Measurements from ENCODE around the gene TBC1D19.

The TBC1D19 gene

DNA sequence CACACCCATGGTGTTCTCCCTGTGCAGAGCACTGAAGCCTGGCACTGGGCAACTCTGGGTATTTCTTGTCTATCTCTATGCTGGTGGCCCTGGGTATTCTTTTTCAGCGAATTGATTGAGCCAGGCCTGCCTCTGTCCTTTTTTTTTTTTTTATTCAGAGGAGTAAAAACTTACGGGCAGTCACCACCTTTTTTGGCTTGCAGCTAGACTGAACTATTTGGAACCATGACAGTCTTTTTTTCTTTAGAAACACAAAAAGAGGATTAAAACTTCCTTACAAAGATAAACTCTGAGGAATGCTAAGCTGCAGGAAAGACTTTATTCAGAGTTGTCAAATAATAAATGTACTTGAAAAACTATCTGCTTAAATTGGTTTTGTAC is 157.6 kb downstream of the TBC1D19 start:
- no peak for DNase-seq

DNA sequence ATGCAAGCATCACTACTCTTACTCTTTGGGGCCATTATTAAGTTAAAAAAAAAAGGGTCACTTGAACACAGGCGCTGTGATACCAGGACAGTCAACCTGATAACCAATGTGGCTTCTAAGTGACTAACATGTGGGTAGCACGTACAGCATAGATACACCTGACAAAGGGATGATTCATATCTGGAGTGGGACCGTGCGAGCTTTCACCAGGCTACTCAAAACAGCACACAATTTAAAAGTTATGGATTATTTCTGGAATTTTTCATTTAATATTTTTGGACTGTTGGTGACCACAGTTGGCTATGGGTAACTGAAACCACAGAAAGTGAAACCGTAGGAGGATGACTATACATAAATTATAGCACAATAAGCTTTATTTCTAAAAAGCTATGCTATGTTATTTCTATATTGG is 162.9 kb downstream of the TBC1D19 start:
- peak; percentile 55 for DNase-seq

DNA sequence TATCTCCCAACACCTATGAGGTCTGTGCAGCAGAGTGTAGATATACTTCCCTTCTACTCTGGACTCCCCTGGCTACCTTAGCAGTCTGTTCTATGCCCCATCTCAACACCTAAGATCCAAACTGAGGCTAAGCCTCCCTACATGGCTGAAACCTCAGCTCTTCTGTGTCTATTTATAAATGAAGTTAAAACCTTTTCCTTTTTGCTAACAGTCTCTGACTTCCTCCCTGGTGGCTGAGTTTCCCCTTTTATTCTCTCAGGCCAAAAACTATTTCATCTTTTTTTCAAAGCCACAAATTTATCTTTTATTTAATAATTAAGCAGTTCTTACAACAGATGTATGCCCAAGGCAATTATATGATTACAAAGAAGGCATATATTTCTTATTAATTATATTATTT is 164.9 kb downstream of the TBC1D19 start:
- no peak for DNase-seq

DNA sequence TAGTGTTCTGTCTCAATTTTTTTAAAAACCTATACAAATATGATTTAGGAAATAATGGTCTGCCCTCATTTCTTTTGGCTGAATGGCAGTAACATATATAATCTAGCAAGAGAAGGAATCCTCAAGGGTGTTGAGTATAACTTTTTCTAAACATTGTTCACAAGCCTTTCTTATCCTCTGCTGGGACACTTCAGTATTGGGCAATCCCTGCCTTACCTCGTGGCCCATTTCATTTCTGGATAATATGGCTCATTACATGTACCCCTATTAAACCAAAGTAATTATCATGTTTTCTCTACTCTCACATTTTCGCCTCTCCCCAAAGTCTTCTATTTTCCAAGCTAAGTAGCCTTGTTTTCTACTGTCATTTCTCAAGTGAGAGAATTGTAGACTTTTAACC is 166.0 kb downstream of the TBC1D19 start:
- DNase-seq = no peak

DNA sequence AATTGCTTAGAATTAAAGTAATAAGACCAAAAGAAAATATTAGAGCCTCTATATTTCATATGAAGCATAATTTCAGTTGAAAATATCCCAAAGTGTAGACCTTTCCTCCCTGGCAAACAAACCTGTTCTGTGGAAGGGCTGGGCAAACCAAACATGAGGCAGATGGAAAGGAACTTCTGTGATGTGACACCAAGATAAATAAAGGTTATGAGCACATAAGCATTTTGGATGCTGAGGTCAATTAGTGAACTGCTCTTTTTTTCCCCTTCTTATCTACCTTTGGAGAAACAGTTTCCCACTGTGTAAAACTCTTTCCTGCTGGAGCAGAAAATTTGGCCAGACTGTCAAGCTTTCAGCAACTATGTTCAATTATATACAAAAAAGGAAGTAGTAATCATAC is 167.1 kb downstream of the TBC1D19 start:
- no peak for DNase-seq

DNA sequence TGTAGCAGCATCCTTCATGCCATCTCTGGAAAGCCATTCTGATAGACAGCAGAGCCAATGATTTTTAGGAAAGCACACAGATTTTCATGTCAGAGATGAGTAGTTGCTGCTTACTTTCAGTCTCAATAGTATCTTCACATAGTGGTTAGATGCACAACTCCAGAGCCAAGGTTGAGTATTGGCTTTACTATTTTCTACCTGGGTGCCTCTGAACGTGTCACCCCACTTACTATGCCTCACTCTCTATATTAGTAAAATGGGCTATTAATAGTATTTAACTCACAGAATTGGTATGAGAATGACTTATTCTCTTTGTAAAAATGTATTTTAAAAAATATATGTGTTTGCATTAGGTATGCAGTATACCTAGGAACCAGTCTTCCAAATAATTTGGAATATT is 168.0 kb downstream of the TBC1D19 start:
- no peak for DNase-seq

DNA sequence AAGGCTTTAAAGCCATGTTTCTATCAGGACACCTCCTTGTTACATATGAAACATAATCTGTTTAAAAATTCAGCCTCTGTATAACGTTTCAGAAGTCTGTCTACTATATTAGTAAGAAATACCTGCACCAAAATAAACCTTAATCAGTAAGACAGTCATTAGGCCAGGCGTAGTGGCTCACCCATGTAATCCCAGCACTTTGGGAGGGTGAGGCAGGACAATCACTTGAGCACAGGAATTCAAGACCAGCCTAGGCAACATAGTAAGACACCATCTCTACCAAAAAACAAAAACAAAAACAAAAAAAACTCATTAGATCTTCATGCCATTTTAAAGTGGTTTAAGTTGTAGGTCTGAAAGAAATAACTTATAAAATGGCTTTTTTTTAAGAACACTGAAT is 169.3 kb downstream of the TBC1D19 start:
- DNase-seq = no peak

DNA sequence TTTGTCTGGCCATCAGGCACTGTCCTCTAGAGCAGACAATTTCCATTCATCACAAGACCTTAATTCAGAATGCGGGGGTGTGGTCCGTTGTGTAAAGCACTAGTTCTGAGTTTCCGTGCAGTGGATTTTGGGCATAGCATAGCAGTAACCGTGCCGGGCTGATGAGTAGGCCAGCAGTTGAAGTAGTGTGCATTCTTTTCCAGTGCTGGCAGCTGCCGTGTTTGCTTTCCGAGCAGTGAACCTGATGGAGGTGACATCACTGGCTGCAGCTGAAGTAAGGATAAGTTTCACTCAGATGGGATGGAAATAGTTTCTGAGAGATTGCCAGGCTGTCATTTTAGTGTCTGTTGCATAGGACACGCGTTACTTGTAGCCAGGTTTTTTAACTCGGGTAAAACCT is 169.7 kb downstream of the TBC1D19 start:
- no peak for DNase-seq

DNA sequence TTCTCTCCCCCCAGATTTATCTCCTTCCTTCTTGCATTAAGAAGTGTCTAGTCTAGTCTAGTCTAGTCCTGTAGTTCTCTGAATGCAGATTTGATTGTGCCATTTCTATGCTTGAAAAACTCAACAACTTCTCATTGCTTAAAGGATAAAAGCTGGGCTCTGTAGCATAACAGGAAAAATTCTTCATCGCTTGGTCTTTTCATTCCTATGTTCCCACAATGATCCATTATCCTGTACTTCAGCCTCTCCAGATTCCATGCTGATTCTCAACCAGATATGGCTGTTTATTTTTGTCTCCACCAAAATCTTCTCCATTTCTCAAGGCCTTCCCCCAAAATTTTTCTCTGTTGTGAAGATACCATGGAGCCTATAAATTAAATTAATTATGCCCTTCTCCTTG is 173.9 kb downstream of the TBC1D19 start:
- DNase-seq = no peak

DNA sequence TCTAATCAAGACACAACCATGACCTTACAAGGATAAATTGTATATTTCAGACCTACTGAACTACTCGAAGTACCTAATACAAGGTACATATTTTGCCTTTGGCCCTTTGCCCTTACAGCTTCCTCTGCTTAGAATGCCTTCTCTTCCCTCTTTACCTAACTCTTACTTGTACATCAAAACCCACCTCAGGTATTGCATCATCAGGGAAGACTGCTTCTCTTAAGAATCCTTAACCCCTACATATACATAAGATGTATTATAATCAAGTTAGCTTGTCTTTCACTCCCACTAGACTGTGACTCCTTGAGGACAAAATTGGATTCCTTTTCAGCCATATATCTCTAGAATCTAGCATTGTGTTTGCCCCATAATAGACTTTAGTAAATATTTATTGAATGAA is 175.0 kb downstream of the TBC1D19 start:
- no peak for DNase-seq

DNA sequence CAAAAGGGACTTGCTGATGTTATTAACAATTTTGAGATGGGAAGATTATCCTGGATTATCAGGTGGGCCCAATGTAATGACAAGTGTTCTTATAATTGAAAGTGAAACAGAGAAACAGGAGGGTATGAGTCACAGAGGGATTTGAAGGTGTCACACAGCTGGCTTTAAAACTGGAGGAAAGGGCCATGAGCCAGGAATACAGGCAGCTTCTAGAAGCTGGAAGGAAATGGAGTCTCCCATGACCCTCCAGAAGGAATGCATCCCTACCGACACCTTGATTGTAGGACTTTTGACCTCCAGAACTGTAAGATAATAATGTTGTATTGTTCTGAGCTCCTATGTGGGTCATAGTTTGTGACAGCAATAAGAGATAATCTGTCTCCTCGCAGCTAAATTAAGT is 178.8 kb downstream of the TBC1D19 start:
- peak; percentile 25 for DNase-seq

DNA sequence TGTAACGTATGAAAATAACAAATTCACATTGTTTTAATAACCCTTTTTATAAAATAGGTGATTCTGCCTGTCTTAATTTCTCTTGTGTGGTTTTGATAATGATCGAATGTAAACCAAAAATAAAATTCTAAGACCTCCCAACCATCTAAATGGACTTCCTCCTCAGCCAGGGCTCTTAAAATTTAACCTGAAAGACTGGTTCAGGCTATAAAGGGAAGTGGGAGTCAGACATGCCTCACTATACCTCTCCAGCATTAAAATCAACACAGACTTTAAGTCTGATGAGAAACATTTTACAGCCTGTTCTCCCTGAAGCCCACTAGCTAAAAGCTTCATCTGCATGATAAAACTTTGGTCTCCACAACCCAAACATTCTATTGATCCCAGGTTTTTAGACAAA is 179.2 kb downstream of the TBC1D19 start:
- DNase-seq = no peak

DNA sequence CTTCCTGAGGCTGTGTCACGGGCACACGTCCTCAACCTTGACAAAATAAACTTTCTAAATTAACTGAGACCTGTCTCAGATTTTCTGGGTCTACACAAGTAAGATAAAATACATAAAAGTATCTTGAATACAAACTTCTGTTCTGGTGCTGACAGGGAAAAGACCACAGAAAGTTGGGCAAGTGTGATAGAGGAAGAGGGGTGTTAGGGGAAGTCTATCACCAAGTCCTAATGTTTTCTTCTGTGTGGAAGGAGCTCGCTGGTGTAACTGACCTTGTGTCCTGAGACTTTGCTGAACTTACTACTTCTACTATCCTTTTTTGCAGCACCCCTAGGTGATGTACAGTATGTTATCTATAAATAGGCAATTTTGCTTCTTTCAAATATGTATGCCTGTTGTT is 179.8 kb downstream of the TBC1D19 start:
- DNase-seq = peak; percentile 45

DNA sequence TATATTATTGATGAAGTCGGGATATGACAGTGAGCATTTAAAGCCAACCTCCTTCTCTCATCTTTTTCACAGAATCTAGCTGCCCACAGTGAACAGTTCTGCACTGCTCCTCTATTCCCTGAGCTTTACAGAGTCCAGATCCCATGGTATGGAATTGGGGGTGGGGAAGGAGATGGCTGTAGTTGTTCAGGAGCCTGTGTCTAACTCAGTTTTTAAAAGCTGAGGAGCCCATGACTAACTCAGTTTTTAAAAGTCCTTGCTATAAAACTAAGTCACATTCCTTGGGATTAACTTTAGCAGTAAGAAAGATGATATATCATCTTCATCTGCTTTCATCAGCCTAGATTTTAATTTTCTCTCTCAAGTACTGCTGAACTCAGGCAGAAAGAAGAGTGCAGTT is 180.3 kb downstream of the TBC1D19 start:
- DNase-seq = no peak

DNA sequence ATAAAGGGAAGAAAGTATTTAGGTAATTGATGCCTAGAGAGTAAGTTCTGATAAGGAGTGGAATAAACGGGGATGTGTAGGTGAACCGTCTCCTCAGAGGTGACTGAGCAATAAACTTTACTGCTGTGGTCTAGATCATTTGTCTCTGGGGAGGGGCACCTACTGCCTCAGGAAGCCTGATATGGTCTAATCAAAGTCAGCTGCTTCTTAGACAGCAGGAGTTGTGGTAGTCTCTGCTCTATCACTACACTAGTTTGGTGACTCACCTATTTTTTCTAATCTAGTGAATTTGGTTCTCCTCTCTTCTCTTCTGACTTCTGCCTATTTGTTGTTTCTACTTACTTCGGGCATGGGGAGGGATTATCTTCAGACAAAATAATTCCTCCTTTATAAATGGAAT is 181.6 kb downstream of the TBC1D19 start:
- peak; percentile 19 for DNase-seq

DNA sequence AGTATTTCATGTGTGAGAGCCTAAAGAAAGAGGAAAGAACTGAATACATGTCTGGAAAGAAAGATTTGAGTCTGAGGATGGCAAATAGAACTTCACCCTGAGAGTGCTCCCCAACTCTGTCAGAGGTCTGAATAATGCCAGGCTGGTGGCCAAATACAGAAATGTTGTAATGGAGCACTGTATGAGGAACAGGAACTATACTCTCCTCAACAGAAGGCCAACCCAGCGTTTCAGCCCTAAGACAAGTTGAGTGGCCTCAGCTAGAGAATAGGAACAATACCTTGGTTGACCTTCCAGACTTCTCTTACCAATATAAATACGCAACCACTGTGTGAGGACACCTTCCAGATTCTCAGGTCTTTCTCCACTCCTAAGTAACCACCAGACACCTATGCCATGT is 182.3 kb downstream of the TBC1D19 start:
- peak; percentile 78 for DNase-seq

DNA sequence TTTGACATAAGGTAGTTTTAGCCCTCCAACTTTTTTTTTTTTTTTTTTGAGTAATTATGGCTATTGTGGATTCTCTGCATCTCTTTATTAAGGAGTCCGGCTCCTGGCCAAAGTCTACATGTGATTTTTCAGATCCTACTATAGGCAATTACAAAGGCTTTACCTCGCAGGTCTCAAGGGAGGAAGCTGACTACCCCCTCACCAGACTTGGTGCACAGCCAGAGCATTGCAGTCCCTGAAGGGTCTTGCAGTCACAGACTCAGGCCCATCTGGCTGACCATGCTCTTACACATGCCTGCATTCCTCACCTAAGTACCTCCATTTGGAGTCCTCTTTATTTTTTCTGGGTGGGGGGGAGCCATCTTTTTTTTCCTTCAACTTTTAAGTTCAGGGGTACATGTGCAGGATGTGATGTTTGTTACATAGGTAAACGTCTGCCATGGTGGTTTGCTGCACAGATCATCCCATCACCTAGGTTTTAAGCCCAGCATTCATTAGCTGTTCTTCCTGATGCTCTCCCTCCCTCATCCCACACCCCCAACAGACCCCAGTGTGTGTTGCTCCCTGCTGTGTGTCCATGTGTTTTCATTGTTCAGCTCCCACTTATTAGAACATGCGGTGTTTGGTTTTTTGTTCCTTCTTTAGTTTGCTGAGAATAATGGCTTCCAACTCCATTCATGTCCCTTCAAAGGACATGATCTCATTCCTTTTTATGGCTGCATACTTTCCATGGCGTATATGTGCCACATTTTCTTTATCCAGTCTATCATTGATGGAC is 188.4 kb downstream of the TBC1D19 start:
- DNase-seq = no peak

DNA sequence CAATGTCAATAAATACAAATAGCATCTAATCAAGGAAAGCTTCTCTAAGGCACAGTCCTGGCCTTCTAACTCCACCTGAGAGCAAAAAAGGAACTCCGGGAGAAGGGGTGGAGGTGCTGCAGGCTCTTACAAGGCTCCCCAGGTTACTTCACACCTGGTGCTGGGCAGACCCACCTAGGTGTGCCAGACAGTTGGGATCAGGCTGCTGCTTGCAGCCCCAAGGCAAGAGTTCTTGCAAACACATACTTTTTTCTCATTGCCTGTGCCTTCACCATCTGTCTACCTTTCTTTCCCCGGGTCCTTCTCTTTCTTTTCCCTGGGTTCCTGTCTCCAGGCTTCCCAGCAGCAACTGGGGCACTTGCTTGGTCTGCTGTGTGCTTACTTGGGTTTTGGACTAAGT is 195.3 kb downstream of the TBC1D19 start:
- no peak for DNase-seq

DNA sequence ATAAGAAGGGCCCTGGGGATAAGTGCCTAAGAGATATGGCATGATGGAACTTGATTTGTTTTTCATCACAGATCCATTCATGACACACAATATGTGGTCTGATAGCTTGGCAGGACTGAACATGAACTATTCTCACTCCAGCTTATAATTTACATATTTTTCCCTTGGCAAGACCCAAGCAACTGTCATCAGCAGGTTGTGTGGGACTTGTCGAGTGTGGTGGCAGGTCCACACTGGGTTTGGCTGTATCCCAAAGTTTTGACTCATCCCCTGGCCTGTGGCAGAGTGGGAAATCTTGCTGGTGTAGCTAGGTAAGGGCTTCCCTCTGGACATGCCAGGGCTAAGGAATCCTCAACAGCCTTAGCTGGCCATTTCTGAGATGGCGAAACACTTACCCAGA is 195.8 kb downstream of the TBC1D19 start:
- DNase-seq = no peak

DNA sequence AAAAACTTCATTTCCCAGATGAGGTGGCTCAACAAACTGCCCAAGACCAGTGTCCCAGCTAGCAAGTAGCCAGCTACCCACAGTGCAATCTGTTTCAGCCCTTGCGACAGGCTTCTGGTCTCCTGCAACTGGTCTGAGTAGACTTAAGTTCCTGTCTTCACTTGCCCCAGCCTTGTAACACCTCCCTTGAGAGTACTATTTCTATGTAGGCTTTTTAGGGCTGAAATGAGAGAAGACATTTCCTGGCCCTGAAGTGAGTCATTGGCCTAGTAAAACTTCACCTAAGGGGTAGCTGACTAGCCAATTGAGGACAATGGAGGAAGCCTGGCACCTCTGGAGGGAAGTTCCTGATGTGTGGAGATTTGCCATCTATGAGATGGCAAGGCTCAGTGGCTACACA is 196.7 kb downstream of the TBC1D19 start:
- no peak for DNase-seq

DNA sequence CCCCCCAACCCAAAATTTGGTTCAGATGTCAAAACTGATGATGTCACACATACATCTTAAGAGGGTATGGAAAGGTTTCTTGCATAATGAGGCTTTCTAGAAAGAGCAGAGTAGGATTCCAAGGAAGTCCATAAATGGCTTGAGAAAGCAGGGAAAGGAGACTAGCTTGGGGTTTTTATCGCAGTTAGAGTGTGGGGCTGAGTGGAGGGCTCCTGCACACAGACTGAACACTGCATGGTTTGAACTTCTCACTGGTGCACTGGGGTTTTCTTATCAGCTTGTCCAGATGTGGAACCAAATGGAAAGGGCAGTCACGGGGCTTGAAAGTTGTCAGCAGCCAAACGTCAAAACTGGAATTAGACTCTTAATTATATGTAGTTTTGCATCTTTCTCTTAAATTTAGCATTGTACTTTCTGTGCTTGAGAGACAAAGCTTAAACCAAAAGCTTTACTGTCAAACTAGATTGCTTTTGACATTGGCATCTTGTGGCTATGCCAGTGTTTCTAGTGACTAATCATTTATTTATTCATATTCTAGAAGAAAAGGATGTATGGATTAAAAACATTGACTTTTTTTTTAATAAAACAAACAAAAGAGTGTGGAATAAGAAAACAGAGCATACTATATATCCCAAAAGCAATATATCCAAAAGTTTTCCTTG is 198.4 kb downstream of the TBC1D19 start:
- no peak for DNase-seq

DNA sequence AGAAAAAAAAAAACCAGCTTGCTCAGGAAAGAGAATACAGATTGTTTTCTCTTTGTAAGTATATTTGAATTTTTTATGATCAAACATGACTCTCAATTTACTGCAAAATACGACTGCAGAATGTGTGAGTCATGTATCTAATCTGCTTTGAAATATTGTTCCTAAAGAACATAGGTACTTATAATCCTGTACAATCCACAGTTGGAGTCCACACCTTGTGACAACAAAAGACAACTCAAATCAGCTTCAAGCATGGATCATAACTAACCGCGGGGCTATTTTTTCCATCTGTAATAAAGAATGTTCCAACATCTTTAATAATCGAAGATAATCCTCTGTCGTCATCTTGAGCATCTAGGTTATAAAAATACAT is 198.9 kb downstream of the TBC1D19 start:
- DNase-seq = no peak

DNA sequence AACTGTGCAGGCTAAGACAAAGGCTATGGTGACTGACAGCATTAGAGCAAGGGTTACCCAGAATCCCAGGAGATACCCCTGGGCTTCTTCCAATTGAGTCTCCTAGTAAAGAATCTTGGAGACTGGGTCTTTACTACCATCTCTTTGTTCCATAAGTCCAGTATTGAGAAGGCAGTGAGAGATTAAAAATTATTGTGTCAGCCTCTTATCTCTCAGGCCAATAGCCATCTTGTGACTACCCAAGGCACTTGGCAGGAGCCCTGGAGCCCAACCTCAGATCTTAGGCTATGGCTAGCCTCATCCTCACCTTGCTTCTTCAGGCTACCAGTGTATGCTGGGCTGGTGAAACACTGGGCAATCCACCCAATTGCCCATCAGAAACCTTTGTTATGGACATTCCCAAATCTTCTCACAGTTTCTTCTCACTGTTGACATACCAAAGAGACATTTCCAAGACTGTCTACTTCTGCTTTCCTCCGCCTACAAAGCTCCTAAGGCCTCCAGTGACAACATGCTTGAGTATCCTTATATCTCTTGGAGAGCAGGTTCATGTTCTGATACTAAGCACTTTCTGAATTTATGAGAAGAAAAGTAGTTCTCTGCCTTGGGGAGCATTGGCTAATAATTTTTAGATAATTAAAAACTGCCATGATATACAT is 200.5 kb downstream of the TBC1D19 start:
- peak; percentile 67 for DNase-seq

DNA sequence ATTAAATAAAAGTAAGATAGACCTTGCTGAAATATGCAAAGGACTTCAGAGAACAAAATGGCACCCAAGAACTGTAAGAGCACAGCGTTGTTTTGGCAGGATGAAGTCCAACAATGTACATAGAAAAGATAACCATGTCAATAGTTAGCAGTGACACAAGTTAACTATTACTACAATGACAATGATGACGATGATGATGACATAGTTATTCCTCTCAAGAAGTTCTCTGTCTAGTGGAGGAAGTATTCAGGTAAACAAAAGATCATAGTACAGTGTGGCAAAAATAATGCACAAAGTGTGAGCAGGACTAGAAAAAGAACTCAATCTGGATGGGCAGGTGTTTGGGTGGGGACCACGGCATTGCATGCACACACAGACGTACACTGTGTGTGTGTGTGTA is 201.4 kb downstream of the TBC1D19 start:
- DNase-seq = no peak
